ENCODE data around the gene MAP3K1.

The MAP3K1 gene

DNA sequence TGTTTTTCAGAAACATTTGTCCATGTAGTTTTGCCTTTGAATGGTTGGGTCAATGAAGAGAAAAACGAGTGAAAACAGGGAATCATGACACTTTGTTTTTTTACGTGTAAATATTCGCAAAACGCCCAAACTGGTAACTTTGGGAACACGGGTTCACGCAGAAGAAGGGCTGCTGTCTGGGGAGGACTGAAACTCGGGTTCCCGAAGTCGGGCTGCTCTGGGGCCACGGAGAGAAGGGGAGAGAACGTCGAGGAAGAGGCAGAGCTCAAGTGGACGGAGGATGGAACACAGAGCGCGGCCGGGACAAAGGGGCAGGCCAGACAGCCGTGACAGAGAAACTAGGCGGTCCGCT is 93.6 kb downstream of the MAP3K1 start:
- Histone ChIP-seq H3K36me3 (ENCODE audit: insufficient read depth) (no peaks in the 10 kb centered on the region), H3K27me3 (ENCODE audit: insufficient read depth, low read depth) (no peaks in the 10 kb centered on the region), H3K79me2 (ENCODE audit: insufficient read depth, low read depth) (no peaks in the 10 kb centered on the region), H3K4me1 (ENCODE audit: low read depth, poor library complexity, severe bottlenecking) (peaks cover 24% of the 10 kb centered on the region), H4K20me1 (ENCODE audit: insufficient read depth) (no peaks in the 10 kb centered on the region), H3K27ac (peak overlapping the region; percentile 77), H3K9ac (peak overlapping the region; percentile 64), H3K4me2 (peak overlapping the region; percentile 55), H2AFZ (ENCODE audit: low read depth) (peak overlapping the region; percentile 86), H3K4me3 (IDR thresholded peaks at IDR 0.05; ENCODE audit: insufficient read depth, low read depth, low read length) (no peak overlapping the region)
- TF ChIP-seq, protein P1, sequence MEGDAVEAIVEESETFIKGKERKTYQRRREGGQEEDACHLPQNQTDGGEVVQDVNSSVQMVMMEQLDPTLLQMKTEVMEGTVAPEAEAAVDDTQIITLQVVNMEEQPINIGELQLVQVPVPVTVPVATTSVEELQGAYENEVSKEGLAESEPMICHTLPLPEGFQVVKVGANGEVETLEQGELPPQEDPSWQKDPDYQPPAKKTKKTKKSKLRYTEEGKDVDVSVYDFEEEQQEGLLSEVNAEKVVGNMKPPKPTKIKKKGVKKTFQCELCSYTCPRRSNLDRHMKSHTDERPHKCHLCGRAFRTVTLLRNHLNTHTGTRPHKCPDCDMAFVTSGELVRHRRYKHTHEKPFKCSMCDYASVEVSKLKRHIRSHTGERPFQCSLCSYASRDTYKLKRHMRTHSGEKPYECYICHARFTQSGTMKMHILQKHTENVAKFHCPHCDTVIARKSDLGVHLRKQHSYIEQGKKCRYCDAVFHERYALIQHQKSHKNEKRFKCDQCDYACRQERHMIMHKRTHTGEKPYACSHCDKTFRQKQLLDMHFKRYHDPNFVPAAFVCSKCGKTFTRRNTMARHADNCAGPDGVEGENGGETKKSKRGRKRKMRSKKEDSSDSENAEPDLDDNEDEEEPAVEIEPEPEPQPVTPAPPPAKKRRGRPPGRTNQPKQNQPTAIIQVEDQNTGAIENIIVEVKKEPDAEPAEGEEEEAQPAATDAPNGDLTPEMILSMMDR (conservative IDR thresholded peaks at IDR 0.05; ENCODE audit: low read depth, low read length) = no peak

DNA sequence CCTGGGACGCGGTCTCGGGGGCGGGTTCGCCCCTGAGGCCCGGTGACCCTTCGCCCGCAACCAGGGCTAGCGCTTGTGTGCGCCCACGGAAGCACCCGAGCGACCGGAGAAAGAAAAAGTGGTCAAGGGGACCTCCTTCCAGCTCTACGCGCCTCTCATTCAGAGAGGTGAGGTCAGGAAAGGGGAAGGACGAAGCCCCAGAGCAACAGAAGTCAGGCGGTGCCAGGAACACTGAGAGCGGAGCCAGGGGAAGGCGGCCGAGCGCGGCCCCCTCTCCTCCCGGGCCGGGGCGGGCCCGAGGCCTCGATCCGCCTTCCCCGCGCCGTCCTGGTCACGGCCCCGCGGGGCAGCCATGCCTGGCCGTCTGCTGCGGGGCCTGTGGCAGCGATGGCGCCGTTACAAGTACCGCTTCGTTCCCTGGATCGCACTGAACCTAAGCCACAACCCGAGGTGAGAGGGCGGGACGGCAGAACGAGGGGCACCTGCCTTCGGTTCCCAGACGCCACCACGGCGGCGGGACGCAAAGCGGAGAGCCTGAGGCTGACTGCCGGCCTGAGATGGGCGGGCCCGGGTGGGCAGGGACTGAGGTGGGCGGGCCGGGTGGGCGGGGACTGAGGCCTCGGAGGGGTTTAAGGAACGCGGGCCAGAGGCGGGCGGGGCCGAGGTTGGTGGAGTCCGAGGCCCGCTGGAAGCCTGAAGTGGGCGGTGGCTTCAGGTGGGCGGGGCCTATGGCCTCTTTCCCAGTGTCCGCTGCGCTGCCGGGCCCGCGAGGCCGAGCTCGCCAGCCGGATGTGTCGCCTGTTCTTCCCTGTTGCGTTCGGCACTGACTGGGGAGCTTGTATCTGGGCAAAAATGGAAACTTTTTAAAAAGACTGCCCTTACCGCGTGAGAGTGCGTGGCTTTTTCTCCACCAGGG is 94.2 kb downstream of the MAP3K1 start, which contains the start of gene SETD9:
SETD9 (plus strand) TSS at position 303 of the 916 bp plus-strand sequence; CDS start at position 353, 50 bp downstream.
- TF ChIP-seq, protein P1 (conservative IDR thresholded peaks at IDR 0.05; ENCODE audit: low read depth, low read length) = no peak

DNA sequence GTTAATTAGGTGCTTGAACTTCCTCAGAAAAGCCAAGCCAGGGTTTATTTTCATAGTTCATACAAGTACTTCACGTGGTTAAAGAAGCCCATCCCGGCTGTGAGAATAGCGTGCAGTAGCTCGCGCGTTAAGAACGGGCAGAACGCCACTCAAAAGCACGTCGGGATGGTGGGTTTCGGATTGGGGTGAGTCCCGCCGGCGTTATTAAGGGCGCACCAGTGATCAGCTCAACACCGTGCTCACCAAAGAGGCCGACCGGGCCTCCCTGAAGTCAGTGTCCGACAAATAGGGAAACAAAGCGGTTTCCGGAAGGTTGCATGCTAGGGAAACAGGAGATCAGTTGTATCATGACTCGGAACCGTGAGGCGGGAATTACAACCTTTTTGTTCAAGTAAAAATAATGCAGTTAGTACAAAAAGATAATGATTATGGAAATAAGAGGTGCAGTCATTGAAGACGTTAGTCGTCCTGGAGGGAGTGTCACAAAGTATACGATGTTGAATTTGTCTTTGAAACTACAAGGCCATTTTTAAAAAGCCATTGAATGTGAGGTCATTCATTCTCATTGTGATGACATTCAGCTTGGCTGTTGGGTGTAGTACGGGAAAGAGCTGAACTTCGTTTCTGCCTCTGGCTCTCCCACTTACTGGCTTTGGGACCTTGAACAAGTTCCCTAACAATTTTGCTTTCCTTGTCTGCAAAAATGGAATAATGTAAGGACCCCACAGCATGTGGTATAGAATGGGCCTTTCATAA is 95.0 kb downstream of the MAP3K1 start:
- Histone ChIP-seq H3K27ac (peak overlapping the region; percentile 82), H2AFZ (ENCODE audit: low read depth) (peak overlapping the region; percentile 86), H3K4me2 (peak overlapping the region; percentile 52), H3K27me3 (ENCODE audit: insufficient read depth, low read depth) (no peaks in the 10 kb centered on the region), H3K4me3 (IDR thresholded peaks at IDR 0.05; ENCODE audit: insufficient read depth, low read depth, low read length) (no peak overlapping the region), H3K36me3 (ENCODE audit: insufficient read depth) (no peaks in the 10 kb centered on the region), H3K79me2 (ENCODE audit: insufficient read depth, low read depth) (no peaks in the 10 kb centered on the region), H3K9ac (peak overlapping the region; percentile 80), H4K20me1 (ENCODE audit: insufficient read depth) (no peaks in the 10 kb centered on the region), H3K4me1 (ENCODE audit: low read depth, poor library complexity, severe bottlenecking) (peaks cover 24% of the 10 kb centered on the region)
- TF ChIP-seq, protein P1 (conservative IDR thresholded peaks at IDR 0.05; ENCODE audit: low read depth, low read length) = no peak

More for the DNA sequence above, 94.2 kb downstream of the MAP3K1 start, which contains the start of gene SETD9:
- peak within 1 kb of the TSS; percentile 86 for H2AFZ ChIP-seq (ENCODE audit: low read depth)
- H4K20me1 ChIP-seq (ENCODE audit: insufficient read depth) = no peaks in the 10 kb centered on the region
- H3K4me2 ChIP-seq = peak within 1 kb of the TSS; percentile 55
- H3K27ac ChIP-seq = peak within 1 kb of the TSS; percentile 82
- H3K4me1 ChIP-seq (ENCODE audit: low read depth, poor library complexity, severe bottlenecking) = peaks cover 24% of the 10 kb centered on the region
- no peaks in the 10 kb centered on the region for H3K36me3 ChIP-seq (ENCODE audit: insufficient read depth)
- H3K27me3 ChIP-seq (ENCODE audit: insufficient read depth, low read depth) = no peaks in the 10 kb centered on the region
- H3K9ac ChIP-seq = peak within 1 kb of the TSS; percentile 80
- H3K4me3 ChIP-seq (IDR thresholded peaks at IDR 0.05; ENCODE audit: insufficient read depth, low read depth, low read length) = no peak within 1 kb of the TSS
- no peaks in the 10 kb centered on the region for H3K79me2 ChIP-seq (ENCODE audit: insufficient read depth, low read depth)

DNA sequence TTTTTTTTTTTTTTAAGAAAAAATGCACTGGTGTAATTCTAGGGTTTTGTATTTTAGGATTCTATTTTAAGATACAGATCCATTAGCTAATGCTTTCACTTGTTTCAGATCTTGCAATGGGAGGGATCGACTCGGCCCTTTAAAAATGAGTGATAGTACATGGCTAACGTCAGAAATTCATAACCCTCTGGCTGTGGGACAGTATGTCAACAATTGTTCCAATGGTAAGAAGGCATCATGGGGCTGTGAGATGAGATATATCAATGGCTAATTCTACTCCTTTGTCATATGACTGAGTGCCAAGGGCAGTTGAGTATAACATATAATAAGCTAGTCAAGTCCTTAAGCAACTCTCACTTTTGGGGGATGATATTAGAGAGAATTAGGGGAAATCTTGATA is 98.4 kb downstream of the MAP3K1 start:
- Histone ChIP-seq H4K20me1 (ENCODE audit: insufficient read depth) (no peaks in the 10 kb centered on the region), H3K79me2 (ENCODE audit: insufficient read depth, low read depth) (no peaks in the 10 kb centered on the region), H3K36me3 (ENCODE audit: insufficient read depth) (no peaks in the 10 kb centered on the region), H3K27ac (no peak overlapping the region), H3K4me3 (IDR thresholded peaks at IDR 0.05; ENCODE audit: insufficient read depth, low read depth, low read length) (no peak overlapping the region), H2AFZ (ENCODE audit: low read depth) (no peak overlapping the region), H3K27me3 (ENCODE audit: insufficient read depth, low read depth) (no peaks in the 10 kb centered on the region), H3K9ac (no peak overlapping the region), H3K4me1 (ENCODE audit: low read depth, poor library complexity, severe bottlenecking) (peaks cover 12% of the 10 kb centered on the region), H3K4me2 (no peak overlapping the region)
- TF ChIP-seq, protein P1 (conservative IDR thresholded peaks at IDR 0.05; ENCODE audit: low read depth, low read length) = no peak
